ENCODE data around the gene RIC1. TPM values are rescaled to one million over a fixed set of nuclear protein-coding genes. Genes with fewer than 3 reads are reported as not detected.

RIC1 gene
- total and polyA plus RNA-seq, 2 of the 8 experiments (the other 6 are each of a cell fraction or from before 2014, with no cell fraction given), result 10.7 to 24.5 TPM

- TF ChIP-seq BCL11A (IDR thresholded peaks at IDR 0.05; ENCODE audit: low read depth in 2 of 2, low read length in 2 of 2), result no peak
- TF ChIP-seq GABPA (IDR thresholded peaks at IDR 0.05; ENCODE audit: borderline replicate concordance, insufficient read depth, low read length), result no peak
These were observed 7.6 kb upstream of the RIC1 start (continued) for GRCh38 chr9:5621327-5621726.
